Suppressor macrophage (primary cell): ENCODE data around the gene ERGIC3.
"Not testable (repeated sequence)": the region's sequence is repeated elsewhere in the genome, so short reads cannot be mapped to it uniquely, and the experiment has no call there.

Experiments
- DNase-seq, 4 experiments: peaks; one replicate each; pipeline ENCODE4 v3.0.0-alpha.2; 2020 to 2022

Gene ERGIC3

GRCh38 chr20:35518955-35519354 is 22.9 kb upstream of the ERGIC3 start:
- DNase-seq, result no peak

GRCh38 chr20:35523298-35523888 is 18.5 kb upstream of the ERGIC3 start:
- peak; percentile 24 to 51 (median 41) for DNase-seq

- no peak for DNase-seq
Measured at GRCh38 chr20:35525639-35526038, 16.2 kb upstream of the ERGIC3 start.

GRCh38 chr20:35527122-35527769 is 14.6 kb upstream of the ERGIC3 start:
- no peak for DNase-seq

GRCh38 chr20:35529552-35529951 is 12.3 kb upstream of the ERGIC3 start, which contains the start of gene C20orf173:
Gene C20orf173, minus strand, starts transcription at chr20:35529652. Its CDS starts 279 bp downstream, at chr20:35529373.
- DNase-seq, result no peak

GRCh38 chr20:35539756-35540212 is 2.1 kb upstream of the ERGIC3 start:
- peak; percentile 47 to 68 (median 54) for DNase-seq

GRCh38 chr20:35541118-35541782 is 628 bp upstream of the ERGIC3 start:
- no peak for DNase-seq

- no peak for DNase-seq
Measured at GRCh38 chr20:35542990-35543389, 1.1 kb downstream of the ERGIC3 start.

GRCh38 chr20:35544436-35544835 is 2.6 kb downstream of the ERGIC3 start:
- no peak for DNase-seq

GRCh38 chr20:35544941-35545340 is 3.1 kb downstream of the ERGIC3 start:
- DNase-seq, result not testable (repeated sequence)

GRCh38 chr20:35546127-35546526 is 4.2 kb downstream of the ERGIC3 start:
- DNase-seq, result no peak

GRCh38 chr20:35547329-35547728 is 5.5 kb downstream of the ERGIC3 start:
- DNase-seq, result no peak

GRCh38 chr20:35551503-35551902 is 9.6 kb downstream of the ERGIC3 start:
- DNase-seq, result no peak

- no peak for DNase-seq
Measured at GRCh38 chr20:35552914-35553313, 11.0 kb downstream of the ERGIC3 start.

GRCh38 chr20:35555461-35555860 is 13.6 kb downstream of the ERGIC3 start:
- not testable (repeated sequence) for DNase-seq

GRCh38 chr20:35555951-35556645 is 14.2 kb downstream of the ERGIC3 start:
- DNase-seq, result no peak

- no peak for DNase-seq
Measured at GRCh38 chr20:35556871-35557270, 15.0 kb downstream of the ERGIC3 start.

- DNase-seq, result no peak
Measured at GRCh38 chr20:35558451-35558850, 16.6 kb downstream of the ERGIC3 start.

GRCh38 chr20:35559042-35559693 is 17.3 kb downstream of the ERGIC3 start:
- DNase-seq, result no peak

GRCh38 chr20:35560105-35560511 is 18.2 kb downstream of the ERGIC3 start:
- no peak for DNase-seq

- DNase-seq, result no peak
Measured at GRCh38 chr20:35560541-35560940, 18.7 kb downstream of the ERGIC3 start.

- DNase-seq, result peak; percentile 12 to 43 (median 29)
Measured at GRCh38 chr20:35561268-35561667, 19.4 kb downstream of the ERGIC3 start.

- no peak for DNase-seq
Measured at GRCh38 chr20:35561671-35562070, 19.8 kb downstream of the ERGIC3 start.
